Upper lobe of left lung (tissue), 4 donors: ENCODE results near the gene HEATR5A.

Experiments
- CTCF ChIP-seq, 6 experiments: fragments of 450-650 bp in 4 of 6; fragments of 200-600 bp in 2 of 6; sonication (generic) in 2 of 6; IDR thresholded peaks; one replicate each; pipeline ENCODE4 v1.5.1; 2016 to 2019; ENCODE audit warnings: antibody characterized with exemption in 6 of 6
- EP300 ChIP-seq, 4 donors: sonication (generic); formaldehyde crosslinking; IDR thresholded peaks; one replicate each; pipeline ENCODE4 v1.5.1; 2017; ENCODE audit warnings: antibody characterized with exemption in 4 of 4, control low read depth in 2 of 4
- POLR2A ChIP-seq, 4 donors: fragments of 450-650 bp; IDR thresholded peaks; one replicate each; pipeline ENCODE4 v1.5.1; 2016 to 2017; ENCODE audit warnings: antibody characterized with exemption in 4 of 4, mild to moderate bottlenecking in 2 of 4
- POLR2AphosphoS5 ChIP-seq, 2 donors: sonication (generic); formaldehyde crosslinking; IDR thresholded peaks; one replicate each; pipeline ENCODE4 v1.5.1; 2017; ENCODE audit warnings: antibody characterized with exemption in 2 of 2

DNA sequence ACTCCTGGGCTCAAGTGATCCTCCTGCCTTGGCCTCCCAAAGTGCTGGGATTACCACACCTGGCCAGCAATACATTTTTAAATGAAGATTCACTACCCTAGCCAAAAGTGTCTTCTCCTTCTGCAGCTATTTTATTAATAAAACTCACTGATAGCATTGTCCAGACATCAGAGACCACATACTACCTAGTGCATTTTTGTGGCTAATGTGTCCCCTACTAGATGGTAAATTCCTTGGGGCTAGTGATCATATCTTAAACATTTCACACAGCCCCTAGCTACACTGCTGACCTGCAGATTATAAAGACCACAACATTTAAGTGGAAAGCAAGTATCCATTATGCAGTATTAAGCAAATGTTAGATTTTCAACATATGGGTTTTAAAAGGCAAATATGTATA is 19.9 kb upstream of the HEATR5A start:
- TF ChIP-seq CTCF (IDR thresholded peaks at IDR 0.05) (no peak), POLR2AphosphoS5 (IDR thresholded peaks at IDR 0.05) (no peak), POLR2A (IDR thresholded peaks at IDR 0.05) (no peak), EP300 (IDR thresholded peaks at IDR 0.05) (no peak)
